ENCODE measurements around the gene PRPF40B.
A peak's percentile ranks its signal among the peaks of the same experiment; 100 is the strongest.

The PRPF40B gene

DNA sequence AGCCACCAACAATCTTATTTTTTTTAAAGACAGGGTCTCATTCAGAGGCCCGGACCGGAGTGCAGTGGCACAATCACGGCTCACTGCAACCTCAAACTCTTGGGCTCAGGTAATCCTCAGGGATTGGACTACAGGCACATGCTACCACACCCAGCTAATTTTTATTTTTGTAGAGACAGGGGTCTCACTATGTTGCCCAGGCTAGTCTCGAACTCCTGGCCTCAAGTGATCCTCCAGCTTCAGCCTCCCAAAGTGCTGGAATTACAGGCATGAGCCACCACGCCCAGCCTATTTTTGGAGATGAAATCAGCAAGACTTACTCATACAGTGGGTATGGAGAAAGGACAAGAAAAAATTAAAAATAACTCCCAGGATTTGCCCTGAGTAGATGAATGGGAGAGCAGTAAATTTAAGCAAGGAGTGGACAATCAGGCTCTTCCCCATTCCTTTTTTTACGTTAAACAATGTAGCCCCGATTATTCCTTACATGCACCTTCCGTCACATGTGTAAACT, 70.6 kb downstream of the PRPF40B start:
- in situ Hi-C loops (cut with HindIII; ENCODE audit: low sequenced_read_pairs): no loop called here
- no peak overlapping the region for H3K4me3 ChIP-seq (ENCODE audit: low read depth, low read length)
- TF ChIP-seq, protein P1, sequence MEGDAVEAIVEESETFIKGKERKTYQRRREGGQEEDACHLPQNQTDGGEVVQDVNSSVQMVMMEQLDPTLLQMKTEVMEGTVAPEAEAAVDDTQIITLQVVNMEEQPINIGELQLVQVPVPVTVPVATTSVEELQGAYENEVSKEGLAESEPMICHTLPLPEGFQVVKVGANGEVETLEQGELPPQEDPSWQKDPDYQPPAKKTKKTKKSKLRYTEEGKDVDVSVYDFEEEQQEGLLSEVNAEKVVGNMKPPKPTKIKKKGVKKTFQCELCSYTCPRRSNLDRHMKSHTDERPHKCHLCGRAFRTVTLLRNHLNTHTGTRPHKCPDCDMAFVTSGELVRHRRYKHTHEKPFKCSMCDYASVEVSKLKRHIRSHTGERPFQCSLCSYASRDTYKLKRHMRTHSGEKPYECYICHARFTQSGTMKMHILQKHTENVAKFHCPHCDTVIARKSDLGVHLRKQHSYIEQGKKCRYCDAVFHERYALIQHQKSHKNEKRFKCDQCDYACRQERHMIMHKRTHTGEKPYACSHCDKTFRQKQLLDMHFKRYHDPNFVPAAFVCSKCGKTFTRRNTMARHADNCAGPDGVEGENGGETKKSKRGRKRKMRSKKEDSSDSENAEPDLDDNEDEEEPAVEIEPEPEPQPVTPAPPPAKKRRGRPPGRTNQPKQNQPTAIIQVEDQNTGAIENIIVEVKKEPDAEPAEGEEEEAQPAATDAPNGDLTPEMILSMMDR (IDR thresholded peaks at IDR 0.05; ENCODE audit: low read depth, low read length): no peak
- DNase-seq (ENCODE audit: low read depth, low spot score): peak; percentile 10
